ELF-1 (cell line): ENCODE results near the gene IFT43.

ENCODE experiments used
- DNase-seq: peaks from one replicate; pipeline ENCODE4 v3.0.0-alpha.2; 2016; ENCODE audit warnings: low read depth, low spot score

Gene IFT43

GRCh38 chr14:75985618-75986438, at the start of gene IFT43:
Gene IFT43 (plus strand): TSS chr14:75985763. CDS start chr14:75985787, 24 bp downstream.
- peak; percentile 65 for DNase-seq

GRCh38 chr14:75939200-75939599, 46.4 kb upstream of the IFT43 start:
- no peak for DNase-seq

- no peak for DNase-seq
These were observed 44.5 kb upstream of the IFT43 start for GRCh38 chr14:75941030-75941429.

GRCh38 chr14:75944607-75945241, 40.8 kb upstream of the IFT43 start:
- no peak for DNase-seq

- DNase-seq, result peak; percentile 92
These were observed 38.8 kb upstream of the IFT43 start for GRCh38 chr14:75946785-75947184.

- no peak for DNase-seq
These were observed 33.1 kb upstream of the IFT43 start for GRCh38 chr14:75952489-75952888.

GRCh38 chr14:75959031-75959430, 26.5 kb upstream of the IFT43 start:
- no peak for DNase-seq

- DNase-seq, result no peak
These were observed 25.3 kb upstream of the IFT43 start for GRCh38 chr14:75960231-75960630.

GRCh38 chr14:75961662-75962061, 23.9 kb upstream of the IFT43 start:
- DNase-seq, result no peak

- no peak for DNase-seq
These were observed 17.7 kb upstream of the IFT43 start for GRCh38 chr14:75967866-75968265.

GRCh38 chr14:75968456-75968855, 17.1 kb upstream of the IFT43 start:
- DNase-seq, result no peak

- DNase-seq, result no peak
These were observed 16.4 kb upstream of the IFT43 start for GRCh38 chr14:75969126-75969525.

- DNase-seq, result no peak
These were observed 15.7 kb upstream of the IFT43 start for GRCh38 chr14:75969891-75970290.

- no peak for DNase-seq
These were observed 14.6 kb upstream of the IFT43 start for GRCh38 chr14:75970989-75971388.

- no peak for DNase-seq
These were observed 14.1 kb upstream of the IFT43 start for GRCh38 chr14:75971509-75971908.

GRCh38 chr14:75972801-75973421, 12.7 kb upstream of the IFT43 start:
- peak; percentile 28 for DNase-seq

GRCh38 chr14:75976826-75977581, 8.6 kb upstream of the IFT43 start:
- no peak for DNase-seq

- no peak for DNase-seq
These were observed 8.0 kb upstream of the IFT43 start for GRCh38 chr14:75977582-75977943.

GRCh38 chr14:75978249-75978731, 7.3 kb upstream of the IFT43 start:
- no peak for DNase-seq

GRCh38 chr14:75979071-75979571, 6.4 kb upstream of the IFT43 start:
- peak; percentile 61 for DNase-seq
